NCI-H345 treated with DMSO at 0.1 percent for 48 hours (cell line): ENCODE measurements around the gene TLDC2.
"Not testable (repeated sequence)": the region's sequence is repeated elsewhere in the genome, so short reads cannot be mapped to it uniquely, and the experiment has no call there.

Experiments used
- DNase-seq: peaks from one replicate; lab custom pipeline; 2025; ENCODE audit not compliant: unreplicated experiment; lab: John Stamatoyannopoulos, UW

The TLDC2 gene

DNA sequence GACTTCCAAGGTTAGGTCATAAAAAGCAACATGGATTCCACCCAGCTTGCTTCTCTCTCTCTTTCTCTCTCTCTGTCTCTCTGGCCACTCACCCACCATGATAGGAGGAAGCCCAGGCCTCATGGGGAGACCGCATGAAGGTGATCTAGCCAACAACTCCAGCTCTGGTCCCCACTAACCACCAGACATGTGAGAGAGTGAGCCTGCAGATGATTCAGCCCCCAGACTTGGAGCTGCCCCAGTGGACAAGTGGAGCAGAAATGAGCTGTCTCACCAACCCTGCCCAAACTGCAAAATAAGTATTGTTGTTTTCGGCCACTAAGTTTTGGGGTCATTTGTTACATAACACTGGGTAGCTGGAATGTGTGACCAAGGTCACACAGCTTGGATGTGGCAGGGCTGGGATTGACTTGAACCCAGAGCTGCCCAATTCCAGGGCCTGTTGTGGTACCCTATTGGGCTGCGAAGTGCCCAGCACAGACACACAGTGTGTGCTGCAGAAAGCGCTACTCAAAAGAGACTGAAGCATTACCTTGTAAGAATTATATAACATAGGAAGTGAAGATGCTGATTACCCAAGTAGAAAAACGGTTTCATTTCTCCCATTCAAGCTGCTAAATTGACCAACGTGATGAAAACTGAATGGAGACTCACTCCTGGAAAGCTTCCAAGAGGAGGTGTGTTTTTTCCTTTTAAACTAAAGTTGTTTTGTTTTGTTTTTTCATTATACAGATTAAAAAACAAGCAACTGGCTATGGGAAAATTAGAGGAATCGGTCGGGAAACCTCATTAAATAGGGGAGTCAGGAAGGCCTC lies 9.1 kb upstream of the TLDC2 start:
- no peak for DNase-seq

DNA sequence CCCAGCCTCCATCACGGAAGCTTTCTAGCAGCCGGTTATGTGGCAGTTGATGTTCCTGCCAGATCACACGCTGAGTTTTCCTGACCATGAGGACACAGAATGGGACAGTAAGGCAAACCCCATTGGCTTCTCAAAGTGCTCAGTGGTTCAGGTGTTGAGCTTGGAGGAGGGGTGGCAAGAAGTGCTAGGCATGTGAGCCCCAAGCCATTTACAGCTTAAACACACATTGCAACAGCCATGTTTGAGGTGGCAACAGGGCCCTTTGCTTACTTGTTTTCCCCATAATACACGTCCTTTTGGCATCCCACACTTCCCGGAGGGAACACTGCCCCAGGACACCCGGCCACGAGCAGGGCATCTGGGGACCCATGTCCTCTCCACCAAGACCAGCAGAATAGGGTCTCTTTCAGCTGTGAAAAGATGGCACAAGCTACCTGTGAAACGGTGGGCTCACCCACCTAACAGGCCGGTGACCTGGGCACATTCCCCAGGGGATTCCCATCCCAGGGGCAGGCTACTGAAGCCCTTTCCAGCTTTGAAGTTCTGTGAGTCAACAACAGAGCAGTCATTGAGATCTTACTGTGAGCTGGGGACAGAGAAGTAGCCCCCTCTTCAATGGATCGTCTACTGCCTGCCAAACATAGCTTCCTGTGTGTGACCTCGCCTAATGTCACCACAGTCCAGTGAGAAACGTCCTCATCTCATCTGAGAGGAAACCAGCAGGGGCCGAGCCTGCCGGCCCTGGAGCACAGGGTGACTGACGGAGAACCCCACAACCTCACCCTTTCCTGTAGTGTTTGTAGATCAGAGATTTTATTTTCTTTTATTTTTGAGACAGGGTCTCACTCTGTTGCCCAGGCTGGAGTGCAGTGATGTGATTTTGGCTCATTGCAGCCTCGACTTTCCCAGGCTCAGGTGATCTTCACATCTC lies 4.0 kb upstream of the TLDC2 start:
- no peak for DNase-seq

DNA sequence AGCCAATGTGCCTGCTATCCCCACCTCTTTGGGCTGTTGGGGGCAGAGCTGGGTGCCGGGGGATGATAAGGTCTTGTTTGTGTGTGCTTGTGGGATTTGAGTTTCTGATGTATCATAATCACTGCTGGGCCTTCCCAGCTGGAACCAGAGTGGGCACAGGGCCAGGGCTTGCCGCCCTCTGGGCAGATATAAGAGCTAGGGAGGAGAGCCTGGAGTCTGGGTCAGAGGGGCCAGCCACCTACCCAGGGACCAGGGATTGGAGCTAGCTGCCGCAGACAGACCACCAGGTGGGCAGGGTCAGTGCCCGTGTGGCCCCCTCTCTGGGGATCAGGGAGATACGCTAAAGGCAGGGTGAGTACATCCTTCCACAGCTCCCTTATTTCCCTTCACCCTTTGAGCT lies 3.1 kb upstream of the TLDC2 start:
- DNase-seq = peak; percentile 62

DNA sequence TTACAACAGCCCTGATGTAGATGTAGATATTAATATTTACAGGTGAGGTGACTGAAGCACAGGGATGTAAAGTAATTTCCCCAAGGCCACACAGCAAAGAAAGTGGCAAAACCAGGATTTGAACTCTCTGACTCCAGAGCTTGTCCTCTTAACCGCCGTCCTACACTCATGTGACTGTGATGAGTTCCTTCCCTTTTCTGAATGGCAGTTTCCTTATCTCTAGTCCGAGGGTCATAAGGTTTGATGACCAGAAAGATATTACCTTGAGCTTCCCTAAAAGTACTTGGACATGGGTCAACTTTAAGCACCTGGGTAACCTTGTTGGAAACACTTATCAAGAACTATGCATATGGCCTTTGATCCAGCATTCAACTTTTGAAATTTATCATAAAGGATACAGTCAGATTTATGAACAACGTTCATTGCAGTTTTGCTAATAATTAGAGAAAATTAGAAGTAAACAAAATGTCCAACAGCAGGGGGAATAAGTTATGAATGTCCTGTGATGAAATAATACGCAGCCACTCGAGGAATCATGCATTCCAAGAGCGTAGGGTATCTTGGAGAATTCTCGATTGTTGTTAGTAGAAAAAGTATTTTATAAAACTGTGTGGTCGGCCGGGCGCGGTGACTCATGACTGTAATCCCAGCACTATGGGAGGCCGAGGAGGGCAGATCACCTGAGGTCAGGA lies 2.3 kb upstream of the TLDC2 start:
- DNase-seq = no peak

DNA sequence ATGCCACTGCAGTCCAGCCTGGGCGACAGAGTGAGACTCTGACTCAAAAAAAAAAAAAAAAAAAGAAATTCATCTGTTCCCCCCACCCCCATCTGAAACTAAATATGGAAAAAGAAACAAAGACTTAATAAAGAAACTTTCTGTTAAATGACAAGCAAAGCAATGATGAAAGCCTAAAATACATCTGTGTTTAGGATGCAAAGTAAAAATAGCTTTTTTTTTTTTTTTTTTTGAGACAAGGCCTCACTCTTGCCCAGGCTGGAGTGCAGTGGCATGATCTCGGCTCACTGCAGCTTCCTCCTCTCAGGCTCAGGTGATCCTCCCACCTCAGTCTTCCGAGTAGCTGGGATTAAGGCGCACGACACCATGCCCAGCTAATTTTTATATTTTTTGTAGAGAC lies 845 bp upstream of the TLDC2 start:
- DNase-seq = not testable (repeated sequence)

DNA sequence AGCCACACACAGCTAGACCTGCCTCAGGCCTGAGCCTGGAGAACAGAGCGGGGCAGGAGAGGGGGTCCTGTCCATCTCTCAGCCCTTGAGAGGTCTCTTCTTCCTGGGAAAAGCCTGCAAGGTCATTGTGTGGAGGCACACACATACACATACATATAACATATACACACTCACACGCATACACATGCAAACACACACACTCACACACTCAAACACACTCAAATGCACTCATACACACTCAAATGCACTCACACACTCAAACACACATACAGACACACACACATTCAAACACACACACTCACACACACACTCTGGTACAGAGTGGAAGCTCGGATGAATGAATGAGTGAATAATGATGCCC lies 515 bp downstream of the TLDC2 start:
- DNase-seq = no peak

DNA sequence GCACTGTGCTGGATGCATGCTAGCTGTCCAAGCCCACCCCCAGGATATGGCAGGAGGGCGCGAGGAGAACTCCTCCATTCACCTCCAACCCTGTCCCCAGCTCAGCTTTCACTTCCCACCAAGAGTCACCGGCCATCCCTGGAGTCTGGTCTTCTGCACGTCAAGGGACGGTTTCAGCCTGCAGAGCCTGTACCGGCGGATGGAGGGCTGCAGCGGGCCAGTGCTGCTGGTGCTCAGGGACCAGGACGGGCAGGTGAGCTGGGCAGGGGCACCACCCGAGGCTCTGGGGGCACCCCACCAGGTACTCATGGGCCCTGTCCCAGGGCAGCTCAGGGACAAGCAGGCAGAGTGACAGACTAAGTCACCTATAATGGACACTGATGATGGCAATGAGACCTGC lies 3.0 kb downstream of the TLDC2 start:
- DNase-seq = no peak

DNA sequence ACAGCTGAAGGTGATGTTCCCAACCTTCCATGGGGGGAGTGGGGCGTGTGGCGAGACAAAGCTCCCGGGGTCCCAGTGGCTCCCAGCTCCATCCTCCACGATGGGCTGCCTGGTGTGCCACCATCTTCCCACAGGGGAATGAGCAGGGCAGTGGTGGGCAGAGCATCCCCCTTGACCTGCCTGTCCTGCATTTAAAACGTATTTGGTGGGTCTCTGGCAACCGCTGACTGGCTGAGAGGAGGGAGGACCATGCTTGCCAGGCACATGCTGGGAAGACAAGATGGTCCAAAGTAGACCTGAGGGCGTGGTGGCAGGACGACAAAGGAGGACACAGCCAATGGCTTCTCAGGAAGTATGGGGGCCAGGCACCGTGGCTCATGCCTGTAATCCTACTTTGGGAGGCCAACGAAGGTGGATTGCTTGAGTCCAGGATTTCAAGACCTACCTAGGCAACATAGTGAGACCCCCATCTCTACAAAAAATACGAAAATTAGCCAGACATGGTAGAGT lies 4.9 kb downstream of the TLDC2 start:
- DNase-seq = no peak

DNA sequence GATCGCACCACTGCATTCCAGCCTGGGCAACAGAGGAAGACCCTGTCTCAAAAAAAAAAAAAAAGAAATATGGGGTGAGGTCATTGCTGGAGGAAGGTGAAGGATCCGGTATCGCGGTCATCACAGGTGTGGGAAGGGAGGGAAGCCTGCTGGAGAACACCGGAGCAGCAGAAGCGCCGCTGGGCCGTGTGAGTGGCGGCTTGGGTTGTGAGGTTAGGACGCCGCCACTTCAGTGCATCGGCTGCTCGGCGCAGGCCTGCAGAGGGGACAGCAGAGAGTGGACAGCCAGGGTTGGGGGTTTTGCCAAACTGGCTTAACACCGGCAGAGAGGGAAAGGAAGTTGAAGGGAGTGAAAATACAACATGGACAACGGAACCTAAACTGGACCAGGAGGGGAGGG lies 5.4 kb downstream of the TLDC2 start:
- no peak for DNase-seq

DNA sequence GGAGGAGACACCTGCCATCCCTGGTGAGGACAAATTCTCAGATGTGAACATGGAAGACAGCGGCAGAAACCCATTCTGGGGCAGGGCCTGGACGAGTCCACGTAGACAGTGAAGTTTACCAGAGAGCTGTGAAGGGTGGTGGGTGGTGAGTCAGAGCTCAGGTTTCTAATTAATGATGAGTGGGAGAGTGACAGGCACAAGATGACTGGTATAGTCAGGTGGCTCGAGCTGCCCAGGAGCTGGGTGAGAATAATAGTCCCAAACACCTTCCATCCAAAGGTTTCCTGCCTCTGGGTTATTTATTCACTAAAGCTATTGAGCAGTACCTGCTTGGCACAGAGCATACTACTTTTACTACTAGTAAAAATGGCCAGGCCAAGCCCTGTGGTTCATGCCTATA lies 6.0 kb downstream of the TLDC2 start:
- no peak for DNase-seq

DNA sequence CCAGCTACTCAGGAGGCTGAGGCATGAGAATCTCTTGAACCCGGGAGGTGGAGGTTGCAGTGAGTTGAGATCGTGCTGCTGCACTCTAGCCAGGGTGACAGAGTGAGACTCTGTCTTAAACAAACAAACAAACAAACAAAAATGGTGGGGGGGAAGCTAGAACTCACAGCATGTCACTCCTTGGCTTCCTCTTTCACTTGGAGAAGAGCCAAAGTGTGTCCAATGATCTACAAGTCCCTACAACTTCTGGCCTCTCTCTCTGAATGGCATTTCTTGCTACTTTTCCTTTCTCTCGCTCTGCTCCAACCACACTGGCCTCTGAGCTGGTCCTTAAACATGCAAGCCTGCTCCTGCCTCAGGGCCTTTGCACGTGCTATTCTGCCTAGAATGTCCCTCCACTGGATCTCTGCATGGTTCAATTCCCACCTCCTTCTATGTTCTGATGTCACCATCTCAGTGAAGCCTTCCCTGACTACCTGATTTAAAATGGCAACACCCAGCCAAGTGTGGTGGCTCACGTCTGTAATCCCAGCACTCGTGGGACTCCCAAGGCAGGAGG lies 8.1 kb downstream of the TLDC2 start:
- DNase-seq = no peak

DNA sequence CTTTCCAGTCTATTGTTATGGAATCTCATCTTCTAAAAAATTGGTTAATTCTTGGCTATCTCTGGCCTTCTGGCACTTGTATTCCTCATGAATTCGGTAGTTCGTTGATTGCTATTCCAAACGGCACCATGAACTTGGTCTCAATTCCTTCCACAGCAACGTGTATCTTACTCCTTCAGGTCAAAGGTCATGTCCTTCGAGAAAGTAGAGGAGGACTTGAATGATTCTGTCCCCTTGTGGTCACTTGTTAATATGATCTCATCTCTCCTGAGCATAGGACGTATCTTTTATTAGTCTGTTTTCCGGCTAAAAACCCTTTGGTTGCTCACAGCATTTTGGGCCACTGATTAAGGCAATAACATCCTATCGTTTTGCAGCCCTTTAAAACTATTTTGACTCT lies 9.4 kb downstream of the TLDC2 start:
- no peak for DNase-seq

DNA sequence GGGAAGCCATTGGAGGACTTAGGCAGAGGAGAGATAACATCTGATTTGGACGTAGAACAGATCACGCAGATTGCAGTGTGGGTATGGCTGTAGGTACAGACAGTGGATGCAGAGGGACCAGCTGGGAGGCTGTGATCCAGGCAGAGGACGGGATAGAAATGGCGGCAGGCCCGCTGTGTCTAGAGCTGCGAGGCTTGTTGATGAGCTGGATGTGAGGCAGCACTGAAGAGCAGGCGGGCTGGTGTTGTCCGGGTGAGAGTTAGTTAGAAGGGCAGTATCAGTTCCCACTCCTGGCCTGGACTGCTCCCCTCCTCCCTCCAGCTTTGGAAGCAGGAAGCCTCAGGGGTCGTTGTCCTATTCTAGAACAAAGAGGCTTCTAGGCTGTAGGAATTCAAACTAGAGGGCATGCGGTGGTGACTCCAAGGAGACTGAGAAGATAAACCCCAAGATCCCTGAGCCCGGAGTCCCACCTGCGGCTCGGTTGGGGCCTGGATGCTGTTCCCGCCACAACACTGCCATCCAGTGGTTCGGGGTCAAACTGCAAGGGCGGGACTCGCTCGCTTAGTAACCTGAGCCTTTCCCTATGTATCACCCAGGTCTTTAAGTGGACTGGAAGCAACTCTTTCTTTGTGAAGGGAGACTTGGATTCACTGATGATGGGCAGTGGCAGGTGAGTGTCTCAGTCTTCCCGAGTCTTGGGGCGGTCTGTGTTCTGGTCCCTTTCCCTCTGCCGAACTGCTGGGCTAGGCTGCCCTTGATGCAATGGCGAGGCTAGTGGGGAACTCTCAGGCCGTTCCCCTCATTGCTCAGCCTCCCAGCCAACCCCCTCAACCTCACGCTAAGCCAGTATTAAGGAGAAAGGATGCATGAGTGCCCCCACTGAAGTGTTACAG lies 11.2 kb downstream of the TLDC2 start:
- DNase-seq = peak; percentile 87

DNA sequence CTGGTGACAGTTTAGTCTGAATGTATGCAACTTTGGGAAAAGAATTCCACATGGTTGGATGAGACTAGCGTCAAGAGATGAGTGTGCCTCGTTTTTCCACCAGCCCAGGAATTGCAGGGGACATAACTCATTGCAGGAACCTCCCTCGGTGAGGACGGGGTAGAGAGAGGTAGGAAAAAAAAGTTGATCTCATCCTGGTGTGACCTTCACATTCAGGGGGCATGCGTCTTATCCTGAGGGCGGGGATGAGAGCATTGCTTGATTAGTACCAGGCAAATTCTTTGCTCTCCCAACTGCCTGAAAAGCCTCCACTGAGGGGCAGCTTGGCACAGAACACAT lies 11.8 kb downstream of the TLDC2 start:
- DNase-seq = no peak

DNA sequence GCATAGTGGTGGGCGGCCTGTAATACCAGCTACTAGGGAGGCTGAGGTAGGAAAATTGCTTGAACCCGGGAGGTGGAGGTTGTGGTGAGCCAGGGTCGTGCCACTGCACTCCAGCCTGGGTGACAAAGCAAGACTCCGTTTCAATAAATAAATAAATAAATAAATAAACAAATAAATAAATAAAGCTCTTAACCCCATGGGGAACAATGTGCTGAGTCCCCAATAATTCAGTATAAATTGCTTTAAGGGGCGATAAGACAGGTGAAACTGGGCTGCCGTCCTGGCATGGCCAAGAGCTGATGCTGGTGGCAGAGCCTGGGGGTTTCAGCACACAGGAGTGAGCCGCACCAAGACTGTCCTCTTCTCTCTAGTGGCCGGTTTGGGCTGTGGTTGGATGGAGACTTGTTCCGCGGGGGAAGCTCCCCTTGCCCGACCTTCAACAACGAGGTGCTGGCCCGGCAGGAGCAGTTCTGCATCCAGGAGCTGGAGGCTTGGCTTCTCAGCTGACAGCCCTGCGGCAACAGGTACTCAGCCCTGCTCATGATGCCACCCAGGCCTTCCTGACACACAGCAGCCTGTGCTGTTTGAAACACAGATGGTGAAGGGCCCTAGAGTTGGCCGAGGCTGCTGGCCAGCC lies 13.1 kb downstream of the TLDC2 start:
- no peak for DNase-seq

DNA sequence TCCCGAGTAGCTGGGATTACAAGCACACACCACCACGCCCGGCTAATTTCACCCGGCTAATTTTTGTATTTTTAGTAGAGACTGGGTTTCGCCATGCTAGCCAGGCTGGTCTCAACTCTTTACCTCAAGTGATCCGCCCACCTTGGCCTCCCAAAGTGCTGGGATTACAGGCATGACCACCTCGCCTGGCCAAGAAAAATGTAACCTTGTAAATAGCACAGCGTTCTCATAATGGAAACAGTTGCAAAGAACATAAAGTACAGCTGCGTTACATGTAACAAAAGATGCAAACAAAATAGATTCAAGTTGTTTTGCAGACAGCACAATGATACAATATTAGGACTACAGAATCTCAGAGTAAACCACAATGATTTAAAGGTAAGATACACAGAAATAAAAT lies 14.6 kb downstream of the TLDC2 start:
- DNase-seq = no peak

DNA sequence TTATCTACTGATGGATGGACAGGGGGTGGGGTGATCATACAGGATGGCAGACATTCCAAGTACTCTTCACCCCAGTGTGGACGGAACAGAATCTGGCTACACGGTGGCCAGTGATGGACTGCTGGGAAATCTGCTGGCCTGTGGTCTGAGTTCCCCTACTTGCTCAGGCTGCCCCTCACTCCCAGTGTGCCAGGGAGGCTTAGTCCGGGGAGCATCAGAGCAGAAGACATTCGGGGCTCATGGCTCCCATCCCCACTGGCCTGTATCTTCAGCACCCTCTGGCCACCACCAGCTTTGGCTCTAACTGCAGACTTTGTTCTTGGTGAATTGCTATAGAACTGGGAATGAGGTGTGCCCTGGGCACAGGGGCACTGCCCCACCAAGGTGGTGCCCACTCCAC lies 15.3 kb downstream of the TLDC2 start:
- DNase-seq = no peak

DNA sequence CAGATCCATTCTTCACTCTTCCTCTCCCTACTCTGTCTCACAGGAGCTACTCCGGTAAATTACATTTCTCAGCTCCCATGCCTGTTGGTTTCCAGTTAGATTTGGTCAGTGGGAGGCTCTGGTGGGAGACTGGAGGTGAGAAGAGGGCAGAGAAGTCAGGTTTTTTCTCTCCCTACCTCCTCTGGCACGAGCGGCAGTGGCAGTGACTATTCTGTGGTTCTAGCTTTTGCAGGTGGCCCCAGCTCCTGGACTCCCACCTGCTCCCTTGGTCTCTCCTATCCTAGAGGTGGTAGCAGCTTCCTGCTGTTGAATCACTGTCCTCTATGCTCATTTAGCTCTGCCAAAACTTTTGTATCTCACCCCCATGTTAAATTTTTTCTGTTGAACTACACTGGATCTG lies 17.9 kb downstream of the TLDC2 start:
- DNase-seq = no peak

DNA sequence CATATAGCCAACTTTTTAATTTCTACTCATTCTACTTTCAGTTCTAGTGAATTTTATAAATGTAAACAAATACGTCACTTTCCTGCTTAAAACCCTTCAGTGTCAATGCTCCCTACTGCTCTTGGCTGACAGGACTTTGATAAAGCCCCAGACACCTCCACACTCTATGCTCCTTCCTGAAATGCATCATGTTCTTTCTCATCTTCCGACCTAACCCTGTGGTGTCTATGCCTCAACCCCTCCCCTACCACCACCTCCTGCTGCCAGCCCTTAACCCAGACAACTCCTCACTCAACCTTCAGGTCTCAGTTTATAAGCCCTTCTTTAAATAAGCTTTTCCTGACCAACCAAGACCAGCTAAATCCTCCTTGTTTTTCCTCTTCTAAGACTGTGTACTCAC lies 19.1 kb downstream of the TLDC2 start:
- no peak for DNase-seq

DNA sequence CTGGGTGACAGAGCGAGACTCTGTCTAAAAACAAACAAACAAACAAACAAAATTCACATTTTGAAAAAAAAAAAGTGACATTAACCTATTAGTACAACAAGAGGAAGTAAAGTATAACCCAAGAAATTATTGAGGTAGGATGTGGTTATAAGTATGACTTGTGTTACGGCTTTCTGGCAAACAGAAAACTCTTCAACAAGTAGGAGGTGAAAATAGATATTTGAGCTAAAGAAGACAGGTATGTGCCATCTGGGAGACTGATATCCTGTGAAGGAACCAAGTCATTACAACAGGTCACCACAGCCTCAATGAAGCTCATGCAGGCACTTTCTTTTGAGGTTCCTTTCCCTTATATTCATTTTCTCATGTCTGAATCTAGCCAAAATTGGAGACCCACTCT lies 28.8 kb downstream of the TLDC2 start:
- no peak for DNase-seq
